ENCODE data around the gene IL18.

The IL18 gene

DNA sequence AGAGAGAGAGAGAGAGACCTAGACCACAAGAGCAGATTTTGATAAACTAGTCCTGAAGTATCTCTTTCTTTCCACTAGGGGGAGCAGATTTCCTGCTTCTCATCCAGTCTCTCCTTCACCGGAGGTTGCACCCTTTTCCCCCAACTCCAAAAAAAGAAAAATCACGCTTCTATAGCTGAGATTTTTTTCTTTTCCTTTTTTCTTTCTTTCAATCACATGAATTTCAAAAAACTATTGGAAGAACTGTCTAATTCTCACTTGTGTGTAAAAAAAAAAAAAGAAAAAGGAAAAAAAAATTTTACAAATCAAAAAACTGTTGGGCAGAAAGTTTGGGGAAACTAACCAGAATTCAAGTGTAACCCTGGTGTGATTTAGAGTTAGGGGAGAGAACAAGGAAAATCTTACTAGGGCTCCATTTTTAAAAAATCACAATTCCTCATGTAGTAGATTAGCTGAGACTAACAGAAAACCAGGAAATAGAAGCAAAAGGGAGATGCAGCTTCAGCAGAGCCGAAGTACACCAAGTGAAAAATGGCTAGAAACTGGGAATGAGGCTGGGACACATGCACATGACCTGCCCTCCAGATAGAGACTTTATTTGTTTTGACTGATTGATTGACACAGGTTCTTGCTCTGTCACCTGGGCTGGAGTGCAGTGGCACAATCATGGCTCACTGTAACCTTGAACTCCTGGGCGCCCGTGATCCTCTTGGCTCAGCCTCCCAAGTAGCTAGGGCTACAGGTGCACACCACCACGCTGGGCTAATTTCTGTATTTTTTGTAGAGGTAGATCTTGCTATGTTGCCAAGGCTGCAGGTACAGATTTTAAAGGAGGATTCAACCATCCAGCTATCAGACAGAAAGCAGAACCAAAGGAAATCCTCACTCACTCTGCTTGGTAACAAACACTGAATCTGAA is 50.1 kb downstream of the IL18 start:
- Histone ChIP-seq H3K4me1 (ENCODE audit: insufficient read depth, low read length) (no peaks in the 10 kb centered on the region), H3K36me3 (ENCODE audit: insufficient read depth, low read length) (no peaks in the 10 kb centered on the region), H3K4me2 (ENCODE audit: insufficient read depth, low read length) (no peak overlapping the region), H3K9me3 (ENCODE audit: insufficient read depth, low read length, severe bottlenecking) (no peaks in the 10 kb centered on the region), H3K4me3 (ENCODE audit: low read depth in 1 of 2, low read length in 2 of 2) (no peak overlapping the region), H3K27ac (ENCODE audit: low read length) (no peak overlapping the region), H3K79me2 (ENCODE audit: insufficient read depth, low read length) (no peaks in the 10 kb centered on the region), H3K9ac (ENCODE audit: low read depth, low read length) (no peak overlapping the region), H2AFZ (ENCODE audit: low read depth, low read length) (no peak overlapping the region), H4K20me1 (ENCODE audit: insufficient read depth, low read length) (no peaks in the 10 kb centered on the region), H3K27me3 (ENCODE audit: insufficient read depth, low read length, poor library complexity) (no peaks in the 10 kb centered on the region)
- TF ChIP-seq EZH2 (IDR thresholded peaks at IDR 0.05; ENCODE audit: borderline replicate concordance, low read depth, low read length, severe bottlenecking) = no peak
- TF ChIP-seq, protein P1, sequence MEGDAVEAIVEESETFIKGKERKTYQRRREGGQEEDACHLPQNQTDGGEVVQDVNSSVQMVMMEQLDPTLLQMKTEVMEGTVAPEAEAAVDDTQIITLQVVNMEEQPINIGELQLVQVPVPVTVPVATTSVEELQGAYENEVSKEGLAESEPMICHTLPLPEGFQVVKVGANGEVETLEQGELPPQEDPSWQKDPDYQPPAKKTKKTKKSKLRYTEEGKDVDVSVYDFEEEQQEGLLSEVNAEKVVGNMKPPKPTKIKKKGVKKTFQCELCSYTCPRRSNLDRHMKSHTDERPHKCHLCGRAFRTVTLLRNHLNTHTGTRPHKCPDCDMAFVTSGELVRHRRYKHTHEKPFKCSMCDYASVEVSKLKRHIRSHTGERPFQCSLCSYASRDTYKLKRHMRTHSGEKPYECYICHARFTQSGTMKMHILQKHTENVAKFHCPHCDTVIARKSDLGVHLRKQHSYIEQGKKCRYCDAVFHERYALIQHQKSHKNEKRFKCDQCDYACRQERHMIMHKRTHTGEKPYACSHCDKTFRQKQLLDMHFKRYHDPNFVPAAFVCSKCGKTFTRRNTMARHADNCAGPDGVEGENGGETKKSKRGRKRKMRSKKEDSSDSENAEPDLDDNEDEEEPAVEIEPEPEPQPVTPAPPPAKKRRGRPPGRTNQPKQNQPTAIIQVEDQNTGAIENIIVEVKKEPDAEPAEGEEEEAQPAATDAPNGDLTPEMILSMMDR (IDR thresholded peaks at IDR 0.05; ENCODE audit: borderline replicate concordance, extremely low read depth, low read length, poor library complexity, severe bottlenecking) = peak; percentile 72
- no peak for DNase-seq
- ATAC-seq (ENCODE audit: insufficient read depth, low read depth) = peak; percentile 87

GRCh38 chr11:112106070-112106469 is 57.8 kb downstream of the IL18 start:
- Histone ChIP-seq H3K4me3 (ENCODE audit: low read depth in 1 of 2, low read length in 2 of 2) (no peak overlapping the region), H3K27ac (ENCODE audit: low read length) (no peak overlapping the region), H2AFZ (ENCODE audit: low read depth, low read length) (no peak overlapping the region), H3K27me3 (ENCODE audit: insufficient read depth, low read length, poor library complexity) (no peaks in the 10 kb centered on the region), H4K20me1 (ENCODE audit: insufficient read depth, low read length) (no peaks in the 10 kb centered on the region), H3K79me2 (ENCODE audit: insufficient read depth, low read length) (no peaks in the 10 kb centered on the region), H3K36me3 (ENCODE audit: insufficient read depth, low read length) (no peaks in the 10 kb centered on the region), H3K4me2 (ENCODE audit: insufficient read depth, low read length) (no peak overlapping the region), H3K9me3 (ENCODE audit: insufficient read depth, low read length, severe bottlenecking) (no peaks in the 10 kb centered on the region), H3K4me1 (ENCODE audit: insufficient read depth, low read length) (no peaks in the 10 kb centered on the region), H3K9ac (ENCODE audit: low read depth, low read length) (no peak overlapping the region)
- DNase-seq (no peak), ATAC-seq (ENCODE audit: insufficient read depth, low read depth) (no peak)
- TF ChIP-seq, protein P1 (IDR thresholded peaks at IDR 0.05; ENCODE audit: borderline replicate concordance, extremely low read depth, low read length, poor library complexity, severe bottlenecking) = no peak
- no peak for TF ChIP-seq EZH2 (IDR thresholded peaks at IDR 0.05; ENCODE audit: borderline replicate concordance, low read depth, low read length, severe bottlenecking)

DNA sequence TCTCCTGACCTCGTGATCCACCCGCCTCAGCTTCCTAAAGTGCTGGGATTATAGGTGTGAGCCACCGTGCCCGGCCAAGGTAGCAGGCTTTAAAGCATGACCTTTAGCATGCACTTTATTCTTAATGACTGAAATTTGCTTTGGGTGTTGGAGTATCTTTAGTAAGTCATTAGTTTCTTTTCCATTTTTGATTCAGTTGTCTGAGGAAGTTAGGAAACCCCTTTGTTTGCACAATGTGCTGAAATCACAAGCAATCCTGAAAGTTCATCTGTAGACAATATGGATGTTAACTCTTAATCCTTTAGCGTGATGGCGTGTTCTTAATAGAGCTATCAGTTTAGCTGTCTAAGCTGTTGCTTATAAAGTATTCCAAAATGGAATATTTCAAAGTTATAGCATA is 60.4 kb downstream of the IL18 start:
- TF ChIP-seq, protein P1 (IDR thresholded peaks at IDR 0.05; ENCODE audit: borderline replicate concordance, extremely low read depth, low read length, poor library complexity, severe bottlenecking) = no peak
- no peak for TF ChIP-seq EZH2 (IDR thresholded peaks at IDR 0.05; ENCODE audit: borderline replicate concordance, low read depth, low read length, severe bottlenecking)
- no peaks in the 10 kb centered on the region for H3K79me2 ChIP-seq (ENCODE audit: insufficient read depth, low read length)
- no peak overlapping the region for H3K9ac ChIP-seq (ENCODE audit: low read depth, low read length)
- no peaks in the 10 kb centered on the region for H3K9me3 ChIP-seq (ENCODE audit: insufficient read depth, low read length, severe bottlenecking)
- DNase-seq (no peak), ATAC-seq (ENCODE audit: insufficient read depth, low read depth) (no peak)
- no peaks in the 10 kb centered on the region for H3K4me1 ChIP-seq (ENCODE audit: insufficient read depth, low read length)
- no peak overlapping the region for H3K4me3 ChIP-seq (ENCODE audit: low read depth in 1 of 2, low read length in 2 of 2)
- H4K20me1 ChIP-seq (ENCODE audit: insufficient read depth, low read length) = no peaks in the 10 kb centered on the region
- H3K4me2 ChIP-seq (ENCODE audit: insufficient read depth, low read length) = no peak overlapping the region
- no peaks in the 10 kb centered on the region for H3K27me3 ChIP-seq (ENCODE audit: insufficient read depth, low read length, poor library complexity)
- no peaks in the 10 kb centered on the region for H3K36me3 ChIP-seq (ENCODE audit: insufficient read depth, low read length)
- H2AFZ ChIP-seq (ENCODE audit: low read depth, low read length) = no peak overlapping the region
- no peak overlapping the region for H3K27ac ChIP-seq (ENCODE audit: low read length)

Data from DND-41 (cell line).